Ishikawa (cell line): ENCODE data around the gene CCSER2.

Source experiments
- CEBPB ChIP-seq: IDR thresholded peaks from 2 replicates; pipeline ENCODE4 v1.6.1; 2012
- CREB1 ChIP-seq: IDR thresholded peaks from 2 replicates; pipeline ENCODE4 v1.6.1; 2012; ENCODE audit warnings: low read depth
- EGR1 ChIP-seq: IDR thresholded peaks from 2 replicates; pipeline ENCODE4 v1.6.1; 2012
- EP300 ChIP-seq: IDR thresholded peaks from 2 replicates; pipeline ENCODE4 v1.6.1; 2012; ENCODE audit warnings: borderline replicate concordance
- FOXM1 ChIP-seq: IDR thresholded peaks from 2 replicates; pipeline ENCODE4 v1.6.1; 2012; ENCODE audit warnings: low read depth, borderline replicate concordance
- NFIC ChIP-seq: IDR thresholded peaks from 2 replicates; pipeline ENCODE4 v1.6.1; 2012
- RAD21 ChIP-seq: IDR thresholded peaks from 2 replicates; pipeline ENCODE4 v1.6.1; 2012; ENCODE audit warnings: low read depth
- REST ChIP-seq: IDR thresholded peaks from 2 replicates; pipeline ENCODE4 v1.6.1; 2012; ENCODE audit warnings: low read depth, mild to moderate bottlenecking
- TAF1 ChIP-seq: IDR thresholded peaks from 2 replicates; pipeline ENCODE4 v1.6.1; 2012; ENCODE audit warnings: low read depth, mild to moderate bottlenecking
- TCF12 ChIP-seq: IDR thresholded peaks from 2 replicates; pipeline ENCODE4 v1.6.1; 2012; ENCODE audit warnings: low read depth
- TEAD4 ChIP-seq: IDR thresholded peaks from 2 replicates; pipeline ENCODE4 v1.6.1; 2012
- YY1 ChIP-seq: IDR thresholded peaks from 2 replicates; pipeline ENCODE4 v1.6.1; 2012; ENCODE audit warnings: low read depth
- ZBTB7A ChIP-seq: IDR thresholded peaks from 2 replicates; pipeline ENCODE4 v1.6.1; 2012; ENCODE audit warnings: low read depth
- TF ChIP-seq, protein P1 (sequence below): IDR thresholded peaks from 2 replicates; pipeline ENCODE4 v1.6.1; 2012
- TF ChIP-seq, protein P2 (sequence below): IDR thresholded peaks from 2 replicates; pipeline ENCODE4 v1.6.1; 2012

Gene CCSER2

GRCh38 chr10:84429926-84430520, 101.6 kb downstream of the CCSER2 start:
- TF ChIP-seq REST (no peak), EGR1 (no peak), RAD21 (peak; percentile 91), CEBPB (no peak)

DNA sequence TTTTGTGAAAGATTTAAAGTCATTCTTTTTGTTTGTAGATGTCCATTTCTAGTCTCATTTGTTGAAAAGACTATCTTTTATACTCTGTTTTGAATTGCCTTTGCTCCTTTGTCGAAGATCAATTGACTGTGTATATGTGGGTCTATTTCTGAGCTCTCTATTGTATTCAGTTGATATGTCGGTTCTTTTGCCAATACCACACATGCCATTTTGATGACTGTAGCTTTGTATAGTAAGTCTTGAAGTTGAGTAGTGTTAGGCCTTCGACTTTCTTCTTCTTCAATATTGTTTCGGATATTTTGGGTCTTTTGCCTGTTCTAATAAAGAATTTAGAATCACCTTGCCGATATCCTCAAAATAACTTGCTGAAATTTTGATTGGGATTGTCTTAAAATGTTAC, 104.5 kb downstream of the CCSER2 start:
- TF ChIP-seq RAD21 (no peak), CREB1 (no peak), EP300 (no peak), TAF1 (no peak), YY1 (no peak), TCF12 (no peak), EGR1 (no peak), REST (no peak), NFIC (no peak), ZBTB7A (no peak), CEBPB (no peak), TEAD4 (no peak), FOXM1 (no peak)
- TF ChIP-seq, protein P1, sequence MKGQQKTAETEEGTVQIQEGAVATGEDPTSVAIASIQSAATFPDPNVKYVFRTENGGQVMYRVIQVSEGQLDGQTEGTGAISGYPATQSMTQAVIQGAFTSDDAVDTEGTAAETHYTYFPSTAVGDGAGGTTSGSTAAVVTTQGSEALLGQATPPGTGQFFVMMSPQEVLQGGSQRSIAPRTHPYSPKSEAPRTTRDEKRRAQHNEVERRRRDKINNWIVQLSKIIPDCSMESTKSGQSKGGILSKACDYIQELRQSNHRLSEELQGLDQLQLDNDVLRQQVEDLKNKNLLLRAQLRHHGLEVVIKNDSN, result no peak
- TF ChIP-seq, protein P2, sequence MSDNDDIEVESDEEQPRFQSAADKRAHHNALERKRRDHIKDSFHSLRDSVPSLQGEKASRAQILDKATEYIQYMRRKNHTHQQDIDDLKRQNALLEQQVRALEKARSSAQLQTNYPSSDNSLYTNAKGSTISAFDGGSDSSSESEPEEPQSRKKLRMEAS, result no peak

- TF ChIP-seq REST (no peak), ZBTB7A (no peak), CREB1 (no peak), TEAD4 (no peak), EGR1 (no peak), CEBPB (no peak), RAD21 (no peak), FOXM1 (no peak), YY1 (no peak)
- TF ChIP-seq, protein P1, result no peak
- TF ChIP-seq, protein P2, result no peak
These were observed 112.4 kb downstream of the CCSER2 start for GRCh38 chr10:84440781-84441180.

- TF ChIP-seq TCF12, result no peak
- TF ChIP-seq EP300, result no peak
- no peak for TF ChIP-seq ZBTB7A
- TF ChIP-seq CREB1, result no peak
- TF ChIP-seq, protein P2, result no peak
- no peak for TF ChIP-seq REST
- no peak for TF ChIP-seq EGR1
- TF ChIP-seq RAD21, result no peak
- TF ChIP-seq, protein P1, result no peak
- TF ChIP-seq YY1, result no peak
- TF ChIP-seq CEBPB, result no peak
- TF ChIP-seq TAF1, result no peak
- no peak for TF ChIP-seq TEAD4
- no peak for TF ChIP-seq NFIC
- TF ChIP-seq FOXM1, result no peak
These were observed 119.5 kb downstream of the CCSER2 start for GRCh38 chr10:84447701-84448400.
